ENCODE results near the gene PLEKHF1.
"Not testable (repeated sequence)": the region's sequence is repeated elsewhere in the genome, so short reads cannot be mapped to it uniquely, and the experiment has no call there.

The PLEKHF1 gene, protein sequence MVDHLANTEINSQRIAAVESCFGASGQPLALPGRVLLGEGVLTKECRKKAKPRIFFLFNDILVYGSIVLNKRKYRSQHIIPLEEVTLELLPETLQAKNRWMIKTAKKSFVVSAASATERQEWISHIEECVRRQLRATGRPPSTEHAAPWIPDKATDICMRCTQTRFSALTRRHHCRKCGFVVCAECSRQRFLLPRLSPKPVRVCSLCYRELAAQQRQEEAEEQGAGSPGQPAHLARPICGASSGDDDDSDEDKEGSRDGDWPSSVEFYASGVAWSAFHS

DNA sequence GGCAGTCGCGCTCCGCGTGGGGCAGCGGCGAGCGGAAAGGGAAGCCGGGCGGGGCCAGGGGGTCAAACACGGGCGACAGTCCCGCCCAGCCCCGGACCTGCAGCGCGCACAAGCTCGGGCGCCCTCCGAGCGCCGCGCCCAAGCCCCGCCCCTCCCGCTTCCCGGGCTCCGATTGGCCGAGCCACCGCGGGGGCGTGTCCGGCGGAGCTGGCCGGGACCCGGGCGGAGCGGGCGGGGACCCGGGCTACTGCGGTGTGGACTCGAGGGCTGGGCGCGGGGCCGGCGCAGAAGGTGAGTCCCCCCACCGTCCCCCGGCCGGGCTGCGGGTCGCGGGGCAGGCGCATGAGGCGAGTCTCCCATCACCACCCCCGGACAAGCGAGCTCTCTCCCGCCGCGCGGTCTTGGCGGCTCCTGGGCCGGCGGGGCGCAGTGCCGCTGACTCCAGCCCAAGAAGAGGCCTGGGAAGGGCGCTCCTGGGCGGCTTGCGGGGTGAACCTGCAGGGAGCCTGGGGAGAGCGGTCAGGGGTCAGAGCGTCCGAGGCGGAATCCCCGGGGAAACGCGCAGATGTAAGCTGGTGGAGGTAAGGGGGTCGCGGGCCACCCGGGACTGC lies at the start of gene PLEKHF1:
Gene PLEKHF1 (plus strand): TSS at position 247 of the 611 bp plus-strand sequence. CDS start 8,379 bp downstream, outside the sequence.
- DNase-seq (ENCODE audit: low read depth), result peak; percentile 68

DNA sequence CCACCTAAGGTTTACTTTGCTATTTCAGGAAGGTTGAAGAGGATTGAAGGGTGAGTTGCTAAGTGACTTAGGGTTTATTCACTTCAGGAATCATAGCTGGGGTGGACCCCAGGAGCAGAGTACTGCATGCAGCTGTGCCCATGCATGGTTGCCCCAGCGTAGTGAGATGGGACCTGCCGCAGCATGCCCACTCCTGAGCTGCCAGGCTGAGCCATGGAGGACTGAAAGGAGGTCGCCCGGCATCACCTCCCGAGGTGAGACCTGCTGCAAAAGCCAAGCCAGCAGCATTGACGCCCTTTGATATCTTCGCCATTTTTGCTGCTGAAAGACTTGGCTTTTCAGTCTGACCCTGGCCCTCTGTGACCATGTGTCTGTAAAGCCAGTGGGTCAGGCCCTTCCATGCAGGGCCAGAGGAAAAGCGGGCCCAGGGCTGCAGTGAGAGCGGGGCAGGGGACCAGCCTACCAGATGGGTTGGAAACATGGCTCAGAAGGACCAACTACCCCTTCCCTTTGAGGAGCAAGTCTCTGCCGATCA lies 49.3 kb upstream of the PLEKHF1 start:
- no peak for DNase-seq (ENCODE audit: low read depth)

DNA sequence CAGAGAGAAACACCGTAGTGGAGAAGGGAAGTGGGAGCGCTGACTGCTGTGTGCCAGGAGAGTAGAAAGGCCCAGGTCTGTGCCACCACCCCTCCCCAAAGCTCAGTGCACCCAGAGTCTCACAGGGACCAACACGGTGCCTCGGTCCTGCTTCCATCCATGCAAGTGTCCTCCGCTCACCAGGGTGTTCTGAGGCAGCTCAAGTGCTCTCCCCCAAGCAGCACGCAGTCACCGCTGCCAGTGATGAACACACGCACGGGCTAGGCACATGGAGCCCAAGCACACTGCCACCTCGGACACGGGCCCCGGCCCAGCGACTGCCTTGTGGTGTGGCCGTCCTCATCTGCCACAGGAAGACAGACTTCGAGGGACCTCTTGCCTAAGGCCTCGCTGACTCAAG lies 48.7 kb upstream of the PLEKHF1 start:
- DNase-seq (ENCODE audit: low read depth), result no peak

DNA sequence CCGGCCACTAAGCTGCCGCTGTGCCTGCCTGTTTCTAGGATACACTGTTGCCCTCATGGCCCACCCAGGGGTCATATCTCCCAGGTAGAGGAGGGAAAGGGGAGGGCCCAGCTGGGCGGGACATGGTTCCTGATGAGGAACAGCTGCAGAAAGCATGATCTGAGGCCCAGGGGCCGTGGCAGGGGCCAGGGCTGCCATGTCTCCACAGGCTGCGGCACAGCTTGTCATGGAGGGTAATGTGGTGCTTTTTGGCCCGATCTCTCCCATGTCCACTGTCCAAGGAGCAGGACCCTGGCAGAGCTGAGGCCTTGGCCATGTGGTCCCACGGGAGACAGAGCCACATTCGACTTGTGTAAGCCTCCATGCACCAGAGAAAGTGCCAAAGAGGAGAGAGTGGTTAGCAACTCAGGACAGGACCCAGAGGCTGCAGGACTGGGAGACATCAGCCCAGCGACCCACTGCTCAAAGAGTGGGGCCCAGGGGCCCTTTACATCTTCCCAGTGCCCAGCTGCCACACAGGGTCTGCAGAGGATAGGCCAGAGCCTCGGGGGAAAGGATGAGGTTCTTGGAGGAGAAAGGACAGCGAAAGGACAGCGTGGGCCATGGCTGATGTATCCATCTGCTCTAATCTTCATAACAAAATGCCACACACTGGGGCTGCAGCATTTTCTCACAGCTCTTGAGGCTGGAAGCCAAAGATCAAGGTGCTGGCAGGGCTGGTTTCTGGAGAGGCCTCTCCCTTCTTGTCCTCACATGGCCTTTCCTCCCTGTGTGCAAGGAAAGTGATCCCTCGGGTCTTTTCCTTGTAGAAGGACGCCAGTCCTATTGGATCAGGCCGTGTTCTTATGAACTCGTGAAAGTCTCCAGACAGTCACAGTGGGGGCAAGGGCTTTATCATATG lies 47.6 kb upstream of the PLEKHF1 start:
- DNase-seq (ENCODE audit: low read depth), result no peak

DNA sequence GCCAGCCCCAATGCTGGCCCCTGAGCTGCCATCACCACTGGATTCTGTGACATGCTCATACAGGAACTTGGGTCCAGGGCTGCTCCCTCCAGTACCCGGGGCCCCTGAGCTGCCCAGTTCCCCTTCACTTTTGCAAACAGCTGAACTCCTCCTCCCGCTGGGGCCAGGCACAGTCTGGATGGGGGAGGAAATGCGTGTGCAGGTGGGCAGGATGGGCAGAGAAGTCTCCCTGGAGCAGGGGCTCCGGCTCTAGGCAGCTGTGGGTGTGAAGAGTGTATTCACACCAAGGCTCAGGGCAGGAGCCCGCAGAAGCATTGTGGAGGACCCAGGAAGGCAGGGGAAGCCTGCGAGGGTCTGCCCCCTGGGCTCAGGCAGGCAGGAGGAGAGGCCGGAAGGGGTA lies 46.8 kb upstream of the PLEKHF1 start:
- no peak for DNase-seq (ENCODE audit: low read depth)

DNA sequence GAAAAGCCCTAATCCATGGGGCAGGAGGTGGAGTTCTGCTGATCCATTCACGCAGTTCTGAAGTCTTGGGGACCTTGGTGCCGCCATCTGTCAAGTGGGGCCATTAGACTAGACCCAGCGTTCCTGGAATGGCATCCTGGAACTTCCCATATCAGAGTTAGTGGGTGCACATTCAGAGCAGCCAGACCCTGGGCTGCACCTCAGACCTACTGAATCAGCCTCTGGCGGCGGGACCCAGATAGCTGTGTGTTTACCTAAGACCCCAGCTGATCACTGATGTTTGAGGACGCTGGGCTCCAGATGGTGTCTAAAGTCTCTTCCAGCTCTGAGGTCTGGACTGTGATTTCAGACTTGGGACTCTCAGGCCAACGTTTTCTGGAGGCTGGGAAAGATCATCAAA lies 46.4 kb upstream of the PLEKHF1 start:
- no peak for DNase-seq (ENCODE audit: low read depth)

DNA sequence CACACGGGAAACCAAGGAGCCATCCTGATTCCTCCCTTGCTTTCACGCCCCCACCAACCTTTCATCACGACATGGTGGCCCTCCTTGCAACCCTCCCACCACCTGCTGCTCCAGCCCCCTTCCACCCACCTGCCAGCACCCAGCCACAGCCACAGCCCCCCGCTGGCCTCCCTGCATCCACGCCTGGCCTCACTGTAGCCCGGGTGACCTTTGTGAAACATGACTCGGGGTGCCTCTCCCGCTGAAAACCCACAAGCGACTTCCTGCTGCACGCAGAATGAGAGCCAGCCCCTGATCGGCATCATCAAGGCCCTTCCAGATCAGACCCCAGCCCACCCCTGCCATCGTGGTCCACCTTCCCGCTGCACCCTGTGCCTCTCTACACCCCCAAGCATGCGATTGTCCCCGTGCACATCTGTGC lies 44.3 kb upstream of the PLEKHF1 start:
- DNase-seq (ENCODE audit: low read depth), result no peak

DNA sequence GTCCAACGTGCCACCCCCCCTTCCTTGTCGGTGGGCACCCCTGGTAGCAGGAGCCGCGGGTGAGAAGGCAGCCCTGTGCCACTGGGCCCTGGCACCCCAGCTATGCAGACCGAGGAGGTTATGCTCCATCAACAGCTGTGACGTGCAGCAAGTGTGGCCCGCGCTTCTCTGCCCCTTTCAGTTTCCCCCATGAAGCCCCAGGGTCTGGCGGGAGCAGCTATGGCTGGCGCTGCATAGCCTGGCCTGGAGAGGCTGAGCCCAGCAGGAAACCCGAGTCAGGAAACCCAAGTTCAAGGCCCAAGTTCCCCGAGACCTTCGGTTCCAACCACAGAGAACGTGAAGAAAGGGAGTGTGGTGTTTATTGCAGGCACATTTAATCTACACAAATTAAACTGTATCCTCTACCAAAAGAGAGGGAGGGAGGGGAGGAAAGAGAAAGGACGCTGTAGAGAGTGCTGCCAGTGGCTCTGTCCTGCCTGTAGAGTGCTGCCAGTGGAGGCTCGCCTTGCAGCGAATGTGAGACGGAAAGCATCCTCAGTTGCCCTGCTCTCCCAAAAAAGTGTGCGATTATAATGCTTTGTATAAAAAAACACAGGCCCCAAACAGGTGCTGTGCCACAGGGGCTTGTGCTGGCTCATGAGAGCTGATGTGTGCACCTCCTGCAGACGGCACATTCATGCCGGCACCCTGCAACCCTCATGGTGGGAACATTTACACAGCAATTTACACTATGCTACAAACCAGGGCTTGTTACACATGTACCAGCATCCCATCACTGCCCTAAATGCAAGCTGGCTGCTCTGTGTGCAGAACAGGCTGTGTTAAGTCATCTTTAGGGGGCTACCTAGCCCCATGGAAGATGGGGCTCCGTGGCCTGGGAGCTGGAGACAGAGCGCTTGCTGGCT lies 42.8 kb upstream of the PLEKHF1 start:
- DNase-seq (ENCODE audit: low read depth), result no peak

DNA sequence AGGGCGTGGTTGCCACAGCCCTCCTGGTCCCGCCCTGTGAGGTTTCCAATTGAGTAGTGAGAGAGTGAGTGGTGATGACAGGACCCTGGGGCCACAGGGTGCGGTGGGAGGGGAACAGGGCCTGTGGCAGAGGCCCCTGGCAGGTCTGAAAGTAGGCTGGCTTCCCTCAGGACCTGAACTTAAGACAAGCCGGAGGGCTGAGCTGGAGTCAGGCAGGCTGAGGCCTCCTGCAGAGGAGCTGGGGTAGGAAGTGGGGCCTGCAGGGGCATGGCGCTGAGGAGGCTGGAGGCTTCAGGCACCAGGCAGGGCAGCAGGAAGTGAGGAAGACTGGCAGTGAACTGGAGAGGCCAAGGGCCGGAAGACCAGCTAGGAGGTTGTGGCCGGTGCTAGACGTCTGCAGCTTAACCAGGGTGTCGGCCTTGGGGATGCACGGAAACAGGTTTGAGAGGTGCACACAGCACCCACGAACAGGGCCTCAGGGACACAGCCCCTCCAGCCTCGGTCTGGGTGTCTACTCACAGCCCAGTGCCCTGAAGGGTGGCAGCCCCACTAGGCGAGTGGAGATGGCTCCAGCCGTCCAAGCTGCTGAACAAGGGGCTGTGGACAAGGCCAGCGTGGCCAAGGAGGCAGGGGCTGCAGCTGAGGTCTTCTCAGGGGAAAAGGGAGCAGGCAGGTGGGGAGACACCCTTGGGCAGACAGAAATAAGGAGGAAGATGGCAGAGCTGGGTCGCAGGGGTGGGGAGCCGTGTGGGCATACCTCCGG lies 41.4 kb upstream of the PLEKHF1 start:
- no peak for DNase-seq (ENCODE audit: low read depth)

DNA sequence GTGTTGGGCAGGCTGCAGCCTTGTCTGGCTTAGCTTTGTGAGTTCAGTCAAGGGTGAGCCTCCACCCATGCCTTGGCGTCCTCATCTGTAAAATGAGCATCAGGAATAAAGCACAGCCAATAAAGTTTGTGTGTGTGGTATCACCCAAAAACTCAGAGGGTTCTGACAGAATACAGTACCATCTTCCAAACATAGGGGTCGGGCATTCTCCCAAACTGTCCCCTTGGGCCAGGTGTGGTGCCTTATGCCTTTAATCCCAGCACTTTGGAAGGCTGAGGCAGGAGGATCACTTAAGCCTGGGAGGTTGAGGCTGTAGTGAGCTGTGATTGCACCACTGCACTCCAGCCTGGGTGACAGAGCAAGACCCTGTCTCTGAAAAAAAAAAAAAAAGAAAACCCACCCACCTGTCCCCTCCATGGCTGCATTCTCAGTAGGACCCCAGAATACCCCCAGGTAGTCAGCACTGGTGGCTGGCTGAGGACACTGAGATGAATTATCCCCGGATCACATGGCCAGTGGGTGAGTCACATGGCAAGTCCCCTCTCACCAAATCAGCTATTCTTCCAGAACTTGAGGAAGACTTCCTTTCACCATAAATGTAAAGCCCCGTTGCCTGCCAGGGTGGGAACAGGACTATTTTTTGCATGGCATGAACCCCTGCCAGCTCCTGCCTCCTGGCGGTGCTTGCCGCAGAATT lies 40.6 kb upstream of the PLEKHF1 start:
- DNase-seq (ENCODE audit: low read depth), result no peak

DNA sequence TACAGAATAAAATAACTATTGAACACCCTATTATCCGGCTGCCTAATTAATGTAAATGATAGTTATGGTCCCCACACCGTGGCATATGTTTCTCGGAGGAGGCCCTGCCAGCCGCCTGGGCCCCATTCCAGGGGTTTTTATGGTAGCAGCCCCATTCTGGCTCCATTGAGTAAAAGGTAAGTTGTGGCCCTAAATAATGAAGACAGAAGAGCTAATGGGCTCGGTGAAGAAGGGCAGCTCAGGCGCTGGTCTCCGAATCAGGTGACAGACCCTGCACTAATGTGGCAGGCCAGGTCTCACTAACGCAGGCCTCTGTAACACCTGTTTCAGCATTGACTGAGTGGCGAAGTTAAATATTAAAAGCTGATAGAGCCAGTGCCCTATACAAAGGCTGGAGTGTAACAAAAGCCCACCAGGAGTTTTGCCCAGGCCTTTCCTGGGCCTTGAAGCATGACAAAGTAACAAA lies 40.0 kb upstream of the PLEKHF1 start:
- no peak for DNase-seq (ENCODE audit: low read depth)

DNA sequence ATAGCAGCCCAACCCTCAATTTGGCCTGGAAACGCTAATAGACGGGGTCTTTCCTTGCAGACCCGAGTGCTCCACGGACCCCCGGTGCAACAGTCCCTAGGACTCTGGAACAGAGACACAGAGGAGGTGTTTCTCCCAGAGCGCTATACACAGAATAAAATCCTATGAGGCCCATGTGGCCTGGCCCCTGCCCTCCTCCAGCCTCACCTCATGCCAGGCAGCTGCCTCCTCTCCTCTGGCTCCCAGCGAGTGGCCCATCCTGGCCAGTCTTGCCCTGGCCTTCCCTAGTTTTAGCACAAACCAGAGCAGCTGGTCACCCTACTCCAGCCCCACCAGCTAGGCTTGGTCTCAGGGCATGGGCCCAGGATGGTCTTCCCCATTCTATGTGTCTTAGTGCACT lies 38.9 kb upstream of the PLEKHF1 start:
- DNase-seq (ENCODE audit: low read depth), result no peak

DNA sequence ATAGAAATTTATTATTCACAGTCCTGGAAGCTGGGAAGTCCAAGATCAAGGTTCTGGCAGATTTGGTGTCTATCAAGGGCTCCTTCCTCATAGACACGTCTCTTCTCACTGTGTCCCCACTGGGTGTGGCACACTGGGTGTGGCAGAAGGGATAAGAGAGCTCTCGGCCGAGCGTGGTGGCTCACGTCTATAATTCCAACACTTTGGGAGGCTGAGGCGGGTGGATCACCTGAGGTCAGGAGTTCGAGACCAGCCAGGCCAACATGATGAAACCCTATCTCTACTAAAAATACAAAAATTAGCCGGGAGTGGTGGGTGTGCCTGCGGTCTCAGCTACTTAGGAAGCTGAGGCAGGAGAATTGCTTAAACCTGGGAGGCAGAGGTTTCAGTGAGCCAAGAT lies 38.4 kb upstream of the PLEKHF1 start:
- not testable (repeated sequence) for DNase-seq (ENCODE audit: low read depth)

DNA sequence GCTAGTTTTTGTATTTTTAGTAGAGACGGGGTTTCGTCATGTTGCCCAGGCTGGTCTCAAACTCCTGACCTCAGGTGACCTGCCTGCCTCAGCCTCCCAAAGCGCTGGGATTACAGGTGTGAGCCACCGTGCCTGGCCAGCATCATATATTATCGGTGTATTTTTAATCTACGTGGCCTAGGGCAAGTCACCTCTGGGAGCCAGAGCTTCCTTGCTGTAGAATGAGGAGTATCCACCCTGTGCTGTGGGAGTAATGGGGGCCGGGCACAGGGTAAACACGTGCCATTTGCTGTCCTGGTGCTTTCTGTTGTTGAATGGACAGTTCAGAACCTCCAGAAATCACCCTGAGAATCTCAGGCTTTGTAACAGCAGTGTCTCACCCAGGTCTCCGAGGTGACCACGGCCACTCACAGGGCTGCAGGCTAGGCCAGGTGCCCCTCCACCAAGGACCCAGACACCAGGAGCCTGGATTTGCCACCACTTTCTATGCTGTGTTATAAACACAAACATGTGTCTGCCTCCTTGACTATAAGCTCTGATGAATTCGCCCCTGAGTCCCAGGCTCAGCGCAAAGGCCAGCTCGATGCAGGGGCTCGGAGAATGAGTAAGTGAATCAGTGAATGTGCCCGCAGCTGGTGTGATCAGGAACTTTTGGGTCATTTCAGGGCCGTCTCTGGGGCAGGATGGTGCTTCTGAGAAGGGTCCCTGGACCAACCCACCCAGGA lies 36.4 kb upstream of the PLEKHF1 start:
- no peak for DNase-seq (ENCODE audit: low read depth)

DNA sequence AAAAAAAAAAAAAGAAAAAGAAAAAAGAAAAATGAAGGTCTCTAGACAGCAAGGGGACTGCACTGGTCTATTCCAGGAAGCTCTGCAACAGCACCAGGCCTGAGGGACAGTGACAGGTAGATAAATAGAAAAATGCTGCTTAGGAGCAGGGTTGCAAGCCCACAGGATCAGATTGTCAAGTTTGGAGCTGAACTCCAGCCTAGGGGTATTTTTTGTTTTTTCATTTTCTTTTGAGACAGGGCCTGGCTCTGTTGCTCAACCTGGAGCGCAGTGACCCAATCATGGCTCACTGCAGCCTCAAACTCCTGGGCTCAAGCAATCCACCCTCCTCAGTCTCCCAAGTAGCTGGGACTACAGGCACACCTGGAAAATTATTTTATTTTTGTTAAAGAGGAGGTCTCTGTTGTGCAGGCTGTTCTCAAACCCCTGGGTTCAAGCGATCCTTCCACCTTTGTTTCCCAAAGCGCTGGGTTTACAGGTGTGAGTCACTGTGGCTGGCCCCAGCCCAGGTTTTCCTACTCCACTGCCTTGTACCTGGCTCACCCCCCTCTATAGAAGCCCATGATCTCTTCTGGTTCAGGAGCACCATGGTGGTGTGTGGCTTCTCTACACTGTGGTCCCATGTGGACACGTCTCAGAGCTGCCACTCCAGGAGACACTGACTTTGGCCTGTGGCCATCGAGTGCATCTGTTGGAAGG lies 35.3 kb upstream of the PLEKHF1 start:
- no peak for DNase-seq (ENCODE audit: low read depth)

DNA sequence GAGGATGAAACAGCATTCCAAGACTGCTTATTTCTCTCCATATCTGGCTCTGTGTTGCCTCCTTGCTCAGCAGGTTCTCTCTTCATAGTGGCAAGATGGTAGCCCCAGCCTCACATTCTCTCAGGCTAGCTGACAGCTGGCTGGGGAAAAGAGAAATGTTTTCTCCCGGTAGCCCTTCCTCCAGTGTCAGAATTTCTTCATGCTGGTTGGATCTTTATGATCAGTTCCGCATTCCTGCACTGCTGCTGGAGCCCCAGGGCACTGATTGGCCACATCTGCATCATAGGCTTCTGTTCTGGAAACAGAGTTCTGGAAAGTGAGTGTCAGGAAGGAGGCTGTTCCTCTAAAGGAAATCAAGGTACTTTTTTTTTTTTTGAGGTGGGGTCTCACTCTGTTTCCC lies 34.6 kb upstream of the PLEKHF1 start:
- DNase-seq (ENCODE audit: low read depth), result no peak

DNA sequence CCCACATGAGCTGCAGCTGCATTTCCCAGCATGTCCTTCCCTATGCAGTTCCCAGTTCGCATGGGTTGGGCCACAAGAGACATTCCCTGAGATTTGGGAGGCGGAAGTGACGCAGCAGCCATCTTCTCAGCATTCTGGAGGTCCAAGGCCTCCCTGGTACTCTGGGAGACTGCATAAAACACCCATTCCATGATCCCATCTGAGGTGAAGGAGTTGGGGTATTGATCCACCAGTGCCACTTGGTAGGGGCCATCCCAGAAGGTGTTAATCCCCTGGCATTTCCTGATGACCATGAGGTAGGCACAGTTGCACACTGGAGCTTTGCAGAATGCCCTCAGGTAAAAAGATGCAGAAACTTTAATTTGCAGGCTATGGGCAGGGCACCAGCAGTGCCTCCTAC lies 33.8 kb upstream of the PLEKHF1 start:
- no peak for DNase-seq (ENCODE audit: low read depth)

DNA sequence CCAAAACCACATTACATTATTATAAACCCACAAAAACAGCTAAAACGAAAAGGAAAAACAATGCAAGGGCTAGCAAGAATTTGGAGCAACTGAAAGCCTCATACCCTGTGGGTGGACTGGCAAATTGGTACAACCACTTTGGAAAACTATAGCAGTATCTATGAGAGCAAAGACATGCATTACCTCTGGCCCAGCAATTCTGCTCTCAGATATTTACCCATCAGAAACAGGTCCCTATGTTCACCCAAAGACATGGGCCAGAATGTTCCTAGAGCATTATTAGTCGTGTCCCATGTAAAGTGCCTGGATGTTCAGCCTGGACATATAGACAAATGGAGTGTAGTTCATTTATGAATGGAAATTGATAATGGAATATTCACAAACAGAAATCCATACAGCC lies 31.3 kb upstream of the PLEKHF1 start:
- no peak for DNase-seq (ENCODE audit: low read depth)
